Measurements from ENCODE around the gene ATP5PO.

DNA sequence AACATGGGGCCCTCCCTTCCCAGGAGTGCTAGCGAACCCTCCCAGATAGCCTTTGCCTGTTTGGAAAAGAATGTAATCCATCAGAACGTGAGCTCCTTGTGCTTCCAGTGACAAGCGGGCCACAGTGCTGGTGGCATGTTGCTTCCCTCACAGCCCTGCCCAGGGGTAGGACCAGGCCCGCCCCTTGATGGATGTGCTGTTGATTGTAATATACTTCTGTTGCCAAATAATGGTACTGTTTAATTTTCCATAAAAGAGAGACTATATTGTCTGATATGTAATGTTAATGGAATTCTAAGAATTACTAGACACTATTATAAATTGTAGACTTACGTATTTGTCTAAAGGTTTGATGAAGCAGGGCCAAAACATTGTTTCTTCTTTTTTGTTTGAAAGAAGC, 16.4 kb downstream of the ATP5PO start:
- TF ChIP-seq, protein P1, sequence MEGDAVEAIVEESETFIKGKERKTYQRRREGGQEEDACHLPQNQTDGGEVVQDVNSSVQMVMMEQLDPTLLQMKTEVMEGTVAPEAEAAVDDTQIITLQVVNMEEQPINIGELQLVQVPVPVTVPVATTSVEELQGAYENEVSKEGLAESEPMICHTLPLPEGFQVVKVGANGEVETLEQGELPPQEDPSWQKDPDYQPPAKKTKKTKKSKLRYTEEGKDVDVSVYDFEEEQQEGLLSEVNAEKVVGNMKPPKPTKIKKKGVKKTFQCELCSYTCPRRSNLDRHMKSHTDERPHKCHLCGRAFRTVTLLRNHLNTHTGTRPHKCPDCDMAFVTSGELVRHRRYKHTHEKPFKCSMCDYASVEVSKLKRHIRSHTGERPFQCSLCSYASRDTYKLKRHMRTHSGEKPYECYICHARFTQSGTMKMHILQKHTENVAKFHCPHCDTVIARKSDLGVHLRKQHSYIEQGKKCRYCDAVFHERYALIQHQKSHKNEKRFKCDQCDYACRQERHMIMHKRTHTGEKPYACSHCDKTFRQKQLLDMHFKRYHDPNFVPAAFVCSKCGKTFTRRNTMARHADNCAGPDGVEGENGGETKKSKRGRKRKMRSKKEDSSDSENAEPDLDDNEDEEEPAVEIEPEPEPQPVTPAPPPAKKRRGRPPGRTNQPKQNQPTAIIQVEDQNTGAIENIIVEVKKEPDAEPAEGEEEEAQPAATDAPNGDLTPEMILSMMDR (IDR thresholded peaks at IDR 0.05) = no peak
- TF ChIP-seq EZH2 (IDR thresholded peaks at IDR 0.05; ENCODE audit: borderline replicate concordance, insufficient read depth, low read depth, low read length, poor library complexity, severe bottlenecking) = no peak

Data from B cell (primary cell).